ENCODE data around the gene ACP6.
"Not testable (repeated sequence)": the region's sequence is repeated elsewhere in the genome, so short reads cannot be mapped to it uniquely, and the experiment has no call there.

Gene ACP6

DNA sequence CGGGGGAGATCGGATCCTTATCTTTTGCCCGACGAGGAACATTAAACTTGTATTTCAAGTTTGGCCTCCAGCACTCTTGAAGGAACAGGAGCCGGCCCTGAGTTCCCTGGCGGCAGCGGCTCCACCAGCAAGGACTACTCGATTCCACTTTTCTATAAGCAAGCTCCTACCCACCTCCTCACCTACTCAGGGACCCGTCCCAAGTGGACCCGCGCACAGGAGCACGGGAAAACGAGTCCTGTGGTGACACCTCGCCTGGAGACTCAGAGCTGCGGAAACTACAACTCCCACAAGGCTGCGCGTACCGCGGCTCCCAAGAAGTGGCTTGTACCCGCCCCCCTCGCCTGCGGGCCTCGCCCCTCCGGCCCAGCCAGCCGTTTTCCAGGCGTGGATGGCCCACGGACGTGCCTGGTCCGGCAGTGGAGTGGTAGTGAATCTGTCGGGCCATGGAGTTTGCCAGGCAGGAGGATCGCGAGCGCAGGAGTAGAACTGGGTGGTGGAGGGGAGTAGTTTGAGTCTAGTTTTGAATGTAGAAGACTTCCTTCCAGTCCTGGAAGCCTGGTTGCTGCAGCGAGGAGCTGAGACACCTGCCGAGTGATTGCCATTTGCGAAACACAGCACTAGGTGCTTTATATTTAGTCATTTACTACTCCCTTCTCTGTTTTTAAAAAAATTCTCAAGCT lies at the start of gene ACP6:
Gene ACP6 (minus strand): TSS at position 206 of the 683 bp plus-strand sequence. CDS start 476 bp downstream, outside the sequence.
- peak; percentile 52 for DNase-seq

DNA sequence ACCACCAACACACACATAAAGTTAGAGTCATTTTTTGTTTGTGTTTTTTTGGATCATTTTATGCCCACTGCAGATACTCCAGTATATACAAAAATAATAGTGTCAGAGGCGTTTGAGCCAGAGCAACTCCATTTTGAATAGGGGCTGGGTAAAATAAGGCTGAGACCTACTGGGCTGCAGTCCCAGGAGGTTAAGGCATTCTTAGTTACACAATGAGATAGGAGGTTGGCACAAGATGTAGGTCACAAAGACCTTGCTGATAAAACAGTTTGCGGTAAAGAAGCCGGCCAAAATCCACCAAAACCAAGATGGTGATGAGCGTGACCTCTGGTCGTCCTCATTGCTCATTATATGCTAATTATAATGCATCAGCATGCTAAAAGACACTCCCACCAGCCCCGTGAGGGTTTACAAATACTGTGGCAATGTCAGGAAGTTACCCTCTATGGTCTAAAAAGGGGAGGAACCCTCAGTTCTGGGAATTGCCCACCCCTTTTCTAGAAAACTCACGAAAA lies 49.4 kb upstream of the ACP6 start:
- no peak for DNase-seq

DNA sequence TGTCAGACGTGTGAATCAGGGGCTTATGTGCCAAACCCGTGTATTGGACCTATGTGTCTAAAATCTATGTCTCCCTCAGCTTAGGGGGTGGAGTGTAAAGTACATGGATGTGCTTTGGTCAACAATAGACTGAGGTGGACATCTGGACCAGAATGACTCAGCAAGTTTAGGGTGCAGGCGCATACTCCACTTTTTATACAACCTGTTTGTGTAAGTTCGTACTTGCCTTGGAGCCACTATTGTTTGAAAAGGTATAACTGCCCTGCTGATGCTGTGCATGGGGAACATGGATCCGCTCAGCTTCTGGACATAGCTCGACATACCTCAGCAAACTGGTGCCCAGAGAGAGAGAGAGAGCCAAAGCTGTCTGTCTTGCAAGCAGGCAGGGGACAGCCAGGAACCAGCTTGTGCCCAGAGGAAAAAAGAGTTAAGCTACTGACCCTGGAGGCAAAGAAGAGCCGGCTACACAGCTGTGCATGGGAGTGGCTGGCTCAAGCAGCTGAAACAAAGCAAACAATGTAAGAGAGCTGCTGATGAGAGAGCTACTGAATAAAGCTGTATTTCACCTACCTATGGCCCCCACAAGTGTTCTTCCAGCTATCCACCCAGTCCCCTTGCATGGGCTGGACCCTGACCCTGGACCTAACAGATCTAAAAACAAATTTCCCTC lies 48.8 kb upstream of the ACP6 start:
- DNase-seq, result no peak

DNA sequence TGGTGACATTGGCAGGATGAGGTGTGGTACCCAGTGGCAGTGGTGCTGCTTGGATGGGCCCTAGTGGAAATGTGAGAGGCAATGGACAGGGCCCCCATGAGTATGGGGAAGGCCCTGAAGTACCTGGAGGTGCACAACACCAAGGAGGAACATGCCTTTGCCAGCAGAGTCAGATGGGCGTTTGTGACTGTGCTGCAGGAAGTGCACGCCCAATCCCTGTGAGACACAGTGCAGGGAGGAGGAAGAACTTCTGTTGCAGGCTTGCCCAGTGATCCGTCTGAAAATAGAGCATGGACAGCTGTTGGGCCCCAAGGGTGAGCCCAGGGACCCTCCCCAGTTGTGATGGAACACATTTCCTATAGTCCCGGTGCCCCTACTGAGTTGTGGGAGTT lies 47.4 kb upstream of the ACP6 start:
- DNase-seq, result no peak

DNA sequence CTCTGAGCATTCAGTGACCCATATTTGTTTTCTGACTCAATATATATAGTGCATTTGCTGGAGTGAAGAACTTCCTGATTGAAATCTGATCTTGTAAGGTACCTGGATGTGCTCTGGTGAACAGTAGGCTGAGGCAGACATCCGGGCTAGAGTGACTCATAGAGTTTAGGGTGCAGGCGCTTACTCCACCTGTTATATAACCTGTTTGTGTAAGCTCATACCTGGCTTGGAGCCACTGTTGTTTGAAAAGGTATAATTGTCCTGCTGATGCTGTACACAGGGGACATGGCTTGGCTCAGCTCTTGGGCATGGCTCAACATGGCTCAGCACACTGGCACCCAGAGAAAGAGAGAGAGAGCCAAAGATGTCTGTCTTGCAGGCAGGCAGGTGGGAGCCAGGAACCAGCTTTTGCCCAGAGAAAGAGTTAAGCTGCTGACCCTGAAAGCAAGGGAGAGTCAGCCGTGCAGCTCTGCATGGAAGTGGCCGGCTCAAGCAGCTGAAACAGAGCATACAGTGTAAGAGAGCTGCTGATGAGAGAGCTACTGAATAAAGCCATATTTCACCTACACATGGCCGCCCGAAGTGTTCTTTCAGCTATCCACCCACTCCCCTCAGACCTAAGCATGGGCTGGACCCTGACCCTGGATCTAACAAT lies 46.9 kb upstream of the ACP6 start:
- DNase-seq, result peak; percentile 13

DNA sequence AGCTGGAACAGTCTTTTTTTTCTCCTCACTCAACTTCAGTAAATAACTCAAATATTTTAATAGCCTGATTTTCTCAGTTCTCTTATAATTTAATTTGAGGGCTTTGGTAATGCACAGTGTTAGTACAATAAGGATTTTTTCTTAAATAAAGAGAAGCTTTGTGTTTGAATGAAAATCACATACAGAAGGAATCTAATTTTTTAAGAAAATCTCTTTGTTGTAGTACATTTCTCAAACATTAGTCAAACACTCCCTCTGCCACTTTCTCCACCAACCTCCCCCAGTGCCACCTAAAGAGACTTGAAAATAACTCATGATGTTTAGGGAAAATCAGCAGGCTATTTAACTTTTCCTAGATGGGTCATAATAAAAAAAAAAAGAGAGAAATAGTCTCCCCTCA lies 42.3 kb upstream of the ACP6 start:
- no peak for DNase-seq

DNA sequence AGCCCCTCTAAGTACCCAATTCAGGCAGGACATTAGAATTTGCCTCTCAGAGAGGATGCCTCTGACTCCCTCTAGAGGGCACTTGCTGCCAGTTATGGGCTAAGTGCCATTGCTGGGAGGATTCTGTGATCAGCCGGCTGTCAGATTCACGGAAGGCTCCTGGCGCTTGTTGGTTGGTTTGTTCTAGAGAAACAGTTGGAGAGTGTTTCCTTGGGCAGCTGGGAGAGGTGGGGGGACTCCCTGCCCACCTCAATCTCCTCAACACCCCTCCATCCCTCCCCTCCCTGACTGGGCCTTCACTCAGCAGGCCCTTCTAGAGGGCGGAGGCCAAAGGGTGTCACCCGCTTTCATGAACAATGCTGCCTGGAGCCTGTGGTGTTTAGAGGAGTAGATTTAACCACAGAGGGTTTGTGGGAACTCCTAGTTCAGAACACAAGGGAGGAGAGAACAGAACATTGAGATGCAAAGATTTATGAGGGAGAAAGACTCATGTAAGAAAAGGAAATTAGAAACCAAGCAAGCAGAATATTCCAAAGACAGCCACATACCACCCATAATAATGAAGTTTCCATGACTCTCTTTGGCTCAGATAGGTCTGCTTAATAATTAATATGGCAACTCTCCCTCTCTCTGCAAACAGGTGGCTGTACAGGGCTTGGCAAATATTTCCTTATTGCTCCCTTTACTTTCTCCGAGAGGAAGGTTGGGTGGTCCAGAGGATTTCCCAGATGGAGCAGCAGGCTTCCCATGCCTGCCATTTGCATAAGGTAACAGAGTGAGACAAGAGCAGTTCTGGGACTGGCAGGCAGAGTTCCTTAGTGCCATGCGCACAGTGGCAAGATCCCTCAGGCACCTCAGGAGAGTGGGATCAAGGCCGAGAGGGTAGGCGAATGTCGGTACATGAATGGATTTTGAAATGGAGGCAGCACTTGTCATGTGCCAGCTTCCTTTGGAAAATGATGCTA lies 30.0 kb upstream of the ACP6 start:
- peak; percentile 36 for DNase-seq

DNA sequence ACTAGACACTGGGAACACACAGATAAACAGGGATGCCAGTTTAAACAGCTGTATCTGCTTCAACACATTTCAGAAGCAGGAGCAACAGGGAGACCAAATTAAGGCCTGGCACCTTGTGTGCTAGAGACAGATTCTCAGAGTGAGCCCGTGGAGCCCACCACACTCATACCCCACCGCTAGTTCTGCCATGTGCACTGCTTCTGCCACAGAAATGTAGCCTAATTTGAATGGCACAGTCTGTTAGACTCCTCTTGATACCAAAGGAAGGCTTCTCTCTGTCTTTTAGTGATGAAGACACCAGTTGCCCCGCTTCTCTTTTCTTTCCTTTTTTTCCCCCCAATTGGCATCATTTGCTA lies 29.3 kb upstream of the ACP6 start:
- no peak for DNase-seq

DNA sequence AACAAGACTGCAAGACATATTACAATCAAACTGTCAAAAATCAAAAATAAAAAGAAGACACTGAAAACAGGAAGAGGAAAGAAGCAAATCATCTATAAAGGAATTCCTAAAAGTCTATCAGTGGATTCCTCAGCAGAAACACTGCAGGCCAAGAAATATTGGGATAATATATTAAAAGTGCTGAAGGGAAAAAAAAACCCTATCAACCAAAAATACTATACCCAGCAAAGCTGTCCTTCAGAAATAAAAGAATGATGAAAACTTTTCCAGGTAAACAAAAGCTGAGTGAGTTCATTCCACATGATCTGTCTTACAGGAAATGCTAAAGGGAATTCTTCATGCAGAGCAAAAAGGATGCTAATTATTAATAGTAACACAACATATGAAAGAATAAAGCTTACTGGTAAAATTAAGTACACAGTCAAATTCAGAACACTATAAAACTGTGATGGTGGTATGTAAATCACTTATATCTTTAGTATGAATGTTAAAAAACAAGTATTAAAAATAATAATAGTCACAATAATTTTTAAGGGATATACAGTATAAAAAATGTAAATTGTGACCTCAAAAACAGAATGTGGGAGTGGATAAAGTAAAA lies 12.9 kb upstream of the ACP6 start:
- DNase-seq, result no peak

DNA sequence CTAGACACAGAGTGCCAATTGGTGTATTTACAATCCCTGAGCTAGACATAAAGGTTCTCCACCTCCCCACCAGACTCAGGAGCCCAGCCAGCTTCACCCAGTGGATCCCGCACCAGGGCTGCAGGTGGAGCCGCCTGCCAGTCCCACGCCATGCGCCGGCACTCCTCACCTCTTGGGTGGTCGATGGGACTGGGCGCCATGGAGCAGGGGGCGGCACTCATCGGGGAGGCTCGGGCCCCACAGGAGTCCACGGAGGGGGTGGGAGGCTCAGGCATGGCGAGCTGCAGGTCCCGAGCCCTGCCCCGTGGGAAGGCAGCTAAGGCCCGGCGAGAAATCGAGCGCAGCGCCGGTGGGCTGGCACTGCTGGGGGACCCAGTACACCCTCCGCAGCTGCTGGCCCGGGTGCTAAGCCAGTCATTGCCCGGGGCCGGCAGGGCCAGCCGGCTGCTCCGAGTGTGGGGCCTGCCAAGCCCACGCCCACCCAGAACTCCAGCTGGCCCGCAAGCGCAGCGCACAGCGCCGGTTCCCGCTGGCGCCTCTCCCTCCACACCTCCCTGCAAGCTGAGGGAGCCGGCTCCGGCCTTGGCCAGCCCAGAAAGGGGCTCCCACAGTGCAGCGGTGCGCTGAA lies 10.4 kb upstream of the ACP6 start:
- DNase-seq, result not testable (repeated sequence)

DNA sequence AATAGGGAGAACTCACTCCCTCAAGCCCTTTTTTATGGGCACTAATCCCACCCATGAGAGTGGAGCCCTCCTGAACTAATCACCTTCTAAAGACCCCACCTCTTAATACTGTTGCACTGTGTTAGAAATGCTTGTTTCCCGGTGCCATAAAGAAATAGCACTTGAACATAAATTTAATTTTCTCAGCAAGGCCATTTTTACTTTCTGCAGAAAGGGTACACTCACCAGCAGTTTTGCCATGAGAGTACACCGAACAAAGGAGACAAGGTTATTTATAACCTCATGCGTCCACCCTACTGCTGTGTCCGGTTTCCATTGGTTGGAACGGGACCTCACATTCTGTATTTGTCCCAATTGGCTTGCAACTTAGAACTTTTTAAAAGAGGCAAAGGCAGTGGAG lies 7.4 kb upstream of the ACP6 start:
- not testable (repeated sequence) for DNase-seq

DNA sequence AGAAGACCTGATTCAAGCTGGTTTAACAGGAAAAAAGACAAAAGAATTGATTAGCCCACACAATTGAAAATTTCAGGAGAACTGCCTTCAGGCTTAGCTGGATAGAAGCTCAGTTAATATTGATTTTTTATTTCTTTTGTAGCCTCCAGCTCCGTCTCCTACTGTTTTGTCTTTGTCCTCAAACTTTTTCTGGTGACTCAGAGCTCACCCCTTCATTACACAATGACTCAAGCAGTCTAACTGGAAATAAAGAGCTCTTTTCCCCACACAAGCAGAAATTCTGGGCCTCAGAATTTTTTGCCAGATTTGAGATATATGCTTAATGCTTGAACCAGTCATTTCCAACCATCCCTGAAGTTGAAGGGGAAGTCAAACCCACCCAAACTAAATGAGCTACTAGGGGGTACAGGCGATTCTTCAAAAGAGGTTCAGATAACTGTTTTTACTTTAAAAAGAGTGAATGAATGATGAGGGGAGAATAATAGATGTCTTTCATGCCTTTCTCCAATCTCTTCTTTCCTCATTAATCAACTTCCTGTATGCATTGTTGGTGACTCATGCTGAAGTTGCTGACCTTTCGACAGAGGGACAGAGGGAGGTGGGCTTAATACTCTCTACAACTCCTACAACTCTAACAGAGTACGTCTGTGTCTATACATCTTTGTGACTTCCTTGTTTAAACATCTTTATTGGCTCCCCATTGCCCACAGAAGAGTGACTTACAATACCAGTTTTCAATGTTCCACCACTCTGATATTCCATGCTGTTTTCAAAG lies 6.2 kb upstream of the ACP6 start:
- no peak for DNase-seq

DNA sequence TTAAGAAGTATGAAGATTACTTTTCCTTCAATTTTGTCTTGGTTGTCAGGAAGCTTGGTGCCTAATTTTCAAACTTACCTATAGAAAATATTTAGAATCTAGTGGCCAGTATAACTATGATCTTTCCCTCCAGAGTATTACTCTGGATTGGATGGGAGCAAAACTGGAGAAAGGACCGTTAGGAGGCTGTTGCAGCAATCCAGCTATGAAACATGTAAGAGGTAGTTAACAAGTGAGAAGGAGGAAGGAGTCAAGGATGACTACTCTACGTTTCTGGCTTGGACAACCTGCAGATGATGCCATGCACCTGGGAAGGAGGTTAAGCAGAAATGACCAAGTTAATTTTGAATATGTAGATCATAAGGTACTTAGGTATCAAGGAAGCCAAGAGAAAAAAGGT lies 3.5 kb upstream of the ACP6 start:
- DNase-seq, result no peak

DNA sequence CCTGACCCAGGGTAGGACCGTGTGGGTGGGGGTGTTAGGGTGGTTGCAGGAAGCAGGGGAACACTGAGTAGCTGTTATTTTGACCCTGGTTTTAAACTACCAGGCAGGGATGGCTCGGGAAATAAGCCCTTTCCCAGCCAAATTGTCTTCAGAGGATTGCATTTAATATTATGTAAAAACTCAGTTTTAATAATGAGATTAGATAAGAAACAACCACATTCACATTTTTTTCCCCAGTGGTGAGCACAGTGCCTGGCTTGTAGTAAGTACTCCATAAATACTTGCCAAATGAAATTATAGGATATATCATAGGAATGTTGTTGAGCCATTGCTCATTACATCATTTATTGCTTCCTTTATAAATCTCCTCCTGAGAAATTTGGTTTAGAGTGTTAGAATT lies 3.1 kb upstream of the ACP6 start:
- no peak for DNase-seq

DNA sequence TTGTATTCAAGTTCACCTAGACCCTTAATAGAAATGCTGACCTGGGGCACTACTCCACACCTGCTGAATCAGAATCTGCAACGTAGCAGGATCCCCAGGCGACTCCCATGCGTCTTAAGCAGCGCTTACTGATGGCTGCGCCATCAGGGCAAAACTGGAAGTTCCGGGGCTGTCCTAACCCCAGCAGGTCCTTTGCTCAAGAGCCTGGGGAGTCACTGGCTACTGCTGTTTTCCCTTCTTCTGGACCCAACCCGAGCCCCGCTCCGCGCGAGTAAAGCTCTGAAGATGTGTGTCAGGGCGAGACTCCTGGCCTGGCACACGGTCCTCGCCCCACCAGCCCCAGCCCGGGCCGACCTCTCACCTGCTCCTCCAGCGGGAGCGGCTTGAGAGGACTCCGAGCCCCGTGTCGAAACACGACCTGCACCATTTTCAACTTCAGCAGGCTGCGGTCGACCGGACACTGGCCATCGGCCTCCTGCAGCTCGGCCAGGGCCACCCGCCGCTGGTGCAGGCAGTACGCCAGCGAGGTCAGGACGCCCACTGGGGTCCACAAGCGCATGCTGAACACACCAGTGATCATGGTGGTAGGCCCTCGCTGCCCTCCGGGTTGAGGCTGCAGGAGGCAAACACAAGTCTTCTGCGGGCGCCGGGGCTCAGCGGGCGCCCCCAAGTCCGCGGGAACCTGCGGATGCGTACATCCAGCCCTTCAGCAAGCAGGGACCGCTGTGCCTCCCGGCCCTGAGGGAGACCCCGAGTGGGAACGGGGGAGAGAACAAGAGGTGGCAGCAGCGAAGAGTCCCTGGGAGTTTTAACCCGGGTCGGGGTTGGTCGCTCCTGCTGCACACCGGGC lies 630 bp downstream of the ACP6 start:
- no peak for DNase-seq

DNA sequence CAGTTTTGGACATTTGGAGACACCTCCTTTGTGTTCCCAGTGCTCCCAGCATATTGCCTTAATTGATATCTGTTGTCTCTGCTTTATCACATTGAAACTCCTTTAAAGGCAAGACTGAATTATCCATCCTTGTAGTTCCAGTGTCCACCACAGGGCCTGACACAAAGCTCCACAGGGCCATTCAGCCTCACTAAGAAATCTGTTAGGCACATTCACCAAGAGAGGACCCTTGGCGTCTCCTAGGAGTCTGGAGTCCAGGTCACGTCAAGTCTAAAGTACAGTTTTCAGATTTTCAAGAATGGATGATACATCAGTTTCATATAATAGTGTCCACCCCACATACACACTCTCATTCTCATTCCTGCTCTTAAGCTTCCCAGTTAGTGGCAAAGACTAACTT lies 4.8 kb downstream of the ACP6 start:
- DNase-seq, result no peak

DNA sequence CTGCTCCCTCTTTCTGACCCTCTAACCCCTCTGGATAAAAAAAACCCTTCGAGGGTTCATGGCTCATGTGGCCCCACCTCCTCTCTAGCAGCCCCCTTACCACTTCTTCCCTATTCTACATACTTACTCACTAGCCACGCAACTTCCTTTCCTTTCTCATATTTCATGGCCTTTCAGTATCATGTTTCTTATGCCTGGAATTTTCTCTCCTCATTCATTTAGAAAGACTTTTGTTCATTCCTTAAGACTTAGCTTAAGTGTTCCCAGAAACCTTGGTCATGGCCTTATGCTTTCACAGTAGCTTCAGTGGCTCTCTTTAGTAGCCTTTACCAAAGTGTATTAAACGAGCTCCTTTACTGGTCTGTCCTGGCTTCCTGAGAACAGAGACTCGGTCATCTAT lies 6.1 kb downstream of the ACP6 start:
- no peak for DNase-seq

DNA sequence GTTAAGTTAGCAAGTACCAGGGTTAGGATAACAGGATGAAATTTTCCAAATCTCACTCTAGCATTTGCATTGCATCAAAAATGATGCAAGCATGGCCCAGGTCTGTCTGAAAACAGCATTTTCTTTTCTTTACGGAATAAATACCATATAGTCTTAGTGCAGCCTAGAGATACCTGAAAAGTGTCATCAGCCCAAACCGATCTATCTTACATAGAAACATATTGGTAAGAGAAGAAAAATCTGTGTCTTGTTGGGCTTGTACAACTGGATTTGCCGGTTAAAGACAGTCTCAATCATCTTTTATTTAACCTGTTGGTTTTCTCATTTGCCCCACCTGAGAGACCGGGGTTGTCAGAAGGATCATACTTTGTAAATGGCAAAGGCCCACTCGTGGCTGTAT lies 15.8 kb downstream of the ACP6 start:
- no peak for DNase-seq

DNA sequence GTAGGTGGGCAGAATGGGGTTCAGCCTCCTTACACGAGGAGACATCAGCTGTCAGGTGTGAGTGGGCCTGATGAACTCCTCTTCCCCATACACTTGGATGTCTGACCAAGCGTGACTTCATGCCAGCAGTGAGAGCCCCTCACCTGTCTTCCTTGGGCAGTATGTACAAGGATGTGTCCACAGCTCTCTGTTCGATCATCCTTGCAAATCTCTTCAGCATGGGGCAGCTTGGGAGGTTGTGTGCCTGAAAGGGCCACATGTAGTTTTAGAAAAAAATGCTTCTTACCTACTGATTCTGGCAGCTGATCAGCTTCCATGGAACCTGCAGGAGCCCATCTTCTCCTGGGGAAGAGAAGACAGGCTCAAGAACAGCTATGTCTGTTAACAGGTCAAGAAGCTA lies 18.0 kb downstream of the ACP6 start:
- DNase-seq, result no peak

DNA sequence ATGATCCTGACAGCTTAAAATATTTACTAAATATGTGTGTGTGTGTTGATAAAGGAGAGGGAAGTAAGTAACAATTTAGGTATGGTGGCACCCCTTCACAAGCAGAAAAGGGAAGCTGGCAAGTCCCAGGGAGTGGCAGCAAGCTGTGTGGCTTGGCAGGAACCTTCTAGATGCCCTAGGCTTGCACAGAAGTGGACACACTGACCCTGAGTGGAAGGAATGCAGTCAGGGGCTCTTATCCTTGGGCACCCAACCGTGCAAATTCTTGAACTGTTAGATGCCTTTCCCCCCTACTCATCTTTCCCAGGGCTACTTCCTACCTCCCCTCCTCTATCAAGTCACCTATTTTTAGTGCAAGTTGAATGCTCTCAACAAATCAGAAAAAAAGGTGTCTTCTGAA lies 18.9 kb downstream of the ACP6 start:
- no peak for DNase-seq

Data from NCI-H2081 treated with DMSO at 0.1 percent for 48 hours (cell line).